Sciatic nerve (tissue), 2 donors: ENCODE results near the gene ELANE. TPM values are rescaled to one million over a fixed set of nuclear protein-coding genes. Genes with fewer than 3 reads are reported as not detected.
"Not testable (repeated sequence)": the region's sequence is repeated elsewhere in the genome, so short reads cannot be mapped to it uniquely, and the experiment has no call there.

ENCODE experiments used
- ATAC-seq: fragments of 200-7000 bp; cut with Tn5 transposase; one replicate; pipeline ENCODE4 v1.9.1; 2020; ENCODE audit warnings: mild to moderate bottlenecking, moderate library complexity
- DNase-seq: peaks from one replicate; pipeline ENCODE4 v3.0.0-alpha.2; 2020; ENCODE audit warnings: low spot score
- intact Hi-C: fragments of 100-400 bp; cut with DNase I; formaldehyde crosslinking; loops from one replicate; pipeline ENCODE4 v1.14.2; 2022
- total RNA-seq: library from RNA; stranded (reverse); fragmentation: NEBNext Ultra II Directional; extraction: Animal tissue kit (Norgen Biotek cat#: 25700); gene quantifications from one replicate; pipeline ENCODE4 v1.2.1, GENCODE V29; 2021
- donor health status: DM: no; HTN: no; CAD: no.
- donor health status: DM: no; HTN: no; CAD: no.

Gene ELANE
- total RNA-seq, 1 donor from 2014 or later, result 2.1 TPM

DNA sequence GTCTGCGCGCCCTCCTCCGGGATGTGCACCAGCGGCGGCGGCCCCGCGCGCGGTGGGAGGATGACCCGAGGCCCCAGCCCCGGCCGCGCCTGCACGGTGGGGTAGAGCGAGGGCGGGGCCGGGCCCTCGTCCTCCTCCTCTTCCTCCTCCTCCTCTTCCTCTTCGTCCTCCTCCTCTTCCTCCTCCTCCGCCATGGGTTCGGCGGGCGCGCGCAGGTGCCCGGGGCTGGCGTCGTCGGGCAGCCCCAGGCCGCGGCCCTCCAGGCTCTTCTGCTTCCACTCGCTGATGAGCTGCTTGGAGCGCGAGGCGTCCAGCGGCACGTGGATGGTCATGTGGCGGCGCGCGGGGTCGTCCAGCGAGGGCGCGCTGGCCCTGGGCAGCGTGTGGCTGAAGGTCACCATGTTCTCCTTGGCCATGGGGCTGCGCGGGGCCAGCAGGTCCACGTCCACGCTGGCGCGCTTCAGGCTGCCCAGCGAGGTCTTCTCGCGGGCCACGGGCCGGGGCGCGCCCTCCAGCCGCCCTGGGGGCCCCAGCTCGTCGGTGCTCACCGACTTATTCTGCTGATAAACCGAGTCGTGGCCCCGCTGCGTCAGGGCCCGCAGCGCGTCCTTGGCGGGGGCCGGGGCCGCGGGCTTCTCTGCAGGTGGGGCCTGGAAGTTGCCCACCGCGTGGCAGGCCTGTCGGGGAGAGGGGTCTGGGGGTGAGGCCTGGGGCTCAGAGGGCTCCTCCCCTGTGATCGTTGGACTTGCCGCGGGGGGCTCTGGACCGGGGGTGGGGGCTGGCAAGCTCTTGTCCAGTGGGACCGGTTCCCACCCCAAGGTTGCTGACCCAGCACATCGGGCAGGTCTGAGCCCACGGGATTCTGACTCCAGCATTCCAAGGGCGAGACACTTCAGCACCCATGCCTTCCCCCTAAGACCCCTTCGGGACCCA lies 38.6 kb upstream of the ELANE start:
- intact Hi-C loops, result no loop called here
- ATAC-seq, result no peak
- no peak for DNase-seq

DNA sequence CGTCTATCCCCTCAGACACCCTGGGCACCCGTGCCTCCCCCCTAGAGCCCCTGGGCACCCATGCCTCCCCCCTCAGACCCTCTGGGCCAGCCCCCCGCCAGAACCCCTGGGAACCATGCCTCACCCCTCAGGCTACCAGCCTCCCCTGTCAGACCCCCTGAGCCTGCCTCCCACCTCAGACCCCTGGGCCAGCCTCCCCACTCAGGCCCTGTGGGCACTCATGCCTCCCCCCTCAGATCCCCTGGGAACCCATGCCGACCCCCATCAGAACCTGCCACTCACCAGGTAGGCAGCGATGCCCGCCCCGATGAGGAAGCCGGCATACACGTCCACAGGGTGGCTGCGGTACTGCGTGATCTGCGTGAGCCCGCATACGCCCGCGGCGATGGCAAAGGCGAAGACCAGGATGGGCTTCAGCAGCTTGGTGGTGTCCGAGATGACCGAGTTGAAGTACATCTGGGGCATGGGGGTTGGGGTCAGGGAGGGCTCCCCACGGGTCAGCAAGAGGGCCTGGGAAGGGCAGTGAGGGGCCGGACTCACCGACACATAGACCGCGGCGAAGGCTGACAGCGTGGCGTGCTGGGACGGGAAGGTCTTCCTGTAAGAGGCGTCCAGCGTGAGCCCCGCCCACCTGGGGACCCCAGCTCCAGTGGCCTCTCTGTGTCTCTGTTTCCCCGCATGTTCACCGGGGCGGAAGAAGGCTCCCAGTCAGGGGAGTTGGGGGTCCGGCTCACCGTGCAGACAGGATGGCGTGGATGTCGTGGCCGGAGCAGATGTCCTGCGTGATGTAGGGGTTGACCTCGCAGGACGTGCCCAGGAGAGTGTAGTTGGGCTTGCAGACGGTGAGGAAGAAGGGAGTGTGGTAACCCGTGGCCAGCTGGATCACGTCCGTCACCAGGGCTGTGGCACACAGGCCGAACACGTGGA lies 37.7 kb upstream of the ELANE start:
- intact Hi-C loops, result no loop called here
- no peak for DNase-seq
- ATAC-seq, result no peak

DNA sequence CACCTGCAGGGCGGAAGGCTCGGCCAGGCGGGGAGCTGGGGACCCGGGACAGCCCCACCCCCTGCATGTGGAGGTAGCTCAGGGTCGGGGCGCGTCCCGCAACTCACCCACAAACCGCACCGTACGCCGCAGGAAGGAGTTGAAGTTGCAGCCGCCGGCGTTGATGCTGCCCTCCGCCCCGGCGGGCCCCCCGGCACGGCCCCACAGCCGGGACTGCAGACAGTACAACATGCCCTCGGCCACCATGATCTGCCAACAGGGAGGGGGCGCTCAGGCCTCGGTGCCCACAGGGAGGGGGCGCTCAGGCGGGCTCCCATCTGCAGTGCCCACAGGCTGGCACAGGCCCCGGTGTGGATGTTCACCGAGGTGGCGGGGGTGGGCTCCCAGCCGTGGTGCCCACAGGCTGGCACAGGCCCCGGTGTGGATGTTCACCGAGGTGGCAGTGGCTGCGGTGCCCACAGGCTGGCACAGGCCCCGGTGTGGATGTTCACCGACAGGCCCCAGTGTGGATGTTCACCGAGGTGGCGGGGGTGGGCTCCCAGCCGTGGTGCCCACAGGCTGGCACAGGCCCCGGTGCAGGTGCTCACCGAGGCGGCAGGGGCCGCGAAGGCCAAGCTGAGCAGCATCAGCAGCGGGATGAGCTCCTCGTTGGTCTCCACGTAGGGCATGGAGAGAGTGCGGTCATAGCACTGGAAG lies 36.9 kb upstream of the ELANE start:
- no peak for ATAC-seq
- no peak for DNase-seq
- intact Hi-C loops, result no loop called here

DNA sequence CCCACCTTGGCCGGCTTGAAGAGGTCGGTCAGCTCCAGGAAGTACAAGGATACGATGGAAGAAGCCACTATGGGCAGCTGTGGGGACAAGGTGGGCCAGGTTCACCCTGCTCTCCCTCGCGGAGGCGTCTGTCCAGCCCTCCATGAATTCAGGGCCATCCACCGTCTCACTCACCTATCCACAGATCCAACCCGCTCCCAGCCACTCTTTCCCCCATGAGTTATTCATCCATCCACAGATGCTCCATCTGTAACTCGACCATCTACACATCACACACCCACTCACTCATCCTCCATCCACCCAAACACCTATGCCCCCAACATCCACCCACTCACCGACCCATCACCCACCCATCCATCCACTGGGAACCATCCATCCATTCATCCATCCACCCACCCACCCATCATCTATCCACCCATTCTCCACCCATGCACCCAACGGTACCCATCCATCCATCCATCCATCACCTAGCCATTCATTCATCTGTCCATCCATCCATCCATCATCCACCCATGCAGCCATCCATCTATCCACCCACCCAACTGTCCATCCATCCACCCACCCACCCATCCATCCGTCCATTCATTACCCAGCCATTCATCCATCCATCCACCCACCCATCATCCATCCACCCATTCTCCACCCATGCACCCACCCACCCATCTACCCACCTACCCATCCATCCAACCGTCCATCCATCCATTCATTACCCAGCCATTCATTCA lies 36.2 kb upstream of the ELANE start:
- ATAC-seq (no peak), DNase-seq (no peak)
- intact Hi-C loops, result no loop called here

DNA sequence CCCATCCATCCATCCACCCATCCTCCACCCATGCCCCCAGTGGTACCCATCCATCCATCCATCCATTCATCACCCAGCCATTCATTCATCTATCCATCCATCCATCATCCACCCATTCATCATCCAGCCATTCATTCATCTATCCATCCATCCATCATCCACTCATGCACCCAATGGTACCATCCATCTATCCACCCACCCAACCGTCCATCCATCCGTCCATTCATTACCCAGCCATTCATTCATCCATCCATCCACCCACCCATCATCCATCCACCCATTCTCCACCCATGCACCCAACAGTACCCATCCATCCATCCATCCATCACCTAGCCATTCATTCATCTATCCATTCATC lies 35.6 kb upstream of the ELANE start:
- no peak for DNase-seq
- intact Hi-C loops, result no loop called here
- ATAC-seq, result no peak

DNA sequence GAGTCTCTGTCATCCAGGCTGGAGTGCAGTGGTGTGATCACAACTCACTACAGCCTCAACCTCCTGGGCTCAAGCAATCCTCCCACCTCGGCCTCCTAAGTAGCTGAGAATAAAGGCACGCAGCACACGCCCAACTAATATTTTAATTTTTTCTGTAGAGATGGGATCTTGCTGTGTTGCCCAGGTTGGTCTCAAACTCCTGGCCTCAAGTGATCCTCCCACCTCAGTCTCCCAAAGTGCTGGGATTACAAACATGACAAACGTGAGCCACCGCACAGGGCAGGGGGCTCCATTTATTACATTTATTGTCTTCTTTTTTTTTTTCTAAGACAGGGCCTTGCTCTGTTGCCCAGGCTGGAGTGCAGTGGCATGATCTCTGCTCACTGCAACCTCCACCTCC lies 31.9 kb upstream of the ELANE start:
- intact Hi-C loops, ATAC-seq, DNase-seq: not testable (repeated sequence)

DNA sequence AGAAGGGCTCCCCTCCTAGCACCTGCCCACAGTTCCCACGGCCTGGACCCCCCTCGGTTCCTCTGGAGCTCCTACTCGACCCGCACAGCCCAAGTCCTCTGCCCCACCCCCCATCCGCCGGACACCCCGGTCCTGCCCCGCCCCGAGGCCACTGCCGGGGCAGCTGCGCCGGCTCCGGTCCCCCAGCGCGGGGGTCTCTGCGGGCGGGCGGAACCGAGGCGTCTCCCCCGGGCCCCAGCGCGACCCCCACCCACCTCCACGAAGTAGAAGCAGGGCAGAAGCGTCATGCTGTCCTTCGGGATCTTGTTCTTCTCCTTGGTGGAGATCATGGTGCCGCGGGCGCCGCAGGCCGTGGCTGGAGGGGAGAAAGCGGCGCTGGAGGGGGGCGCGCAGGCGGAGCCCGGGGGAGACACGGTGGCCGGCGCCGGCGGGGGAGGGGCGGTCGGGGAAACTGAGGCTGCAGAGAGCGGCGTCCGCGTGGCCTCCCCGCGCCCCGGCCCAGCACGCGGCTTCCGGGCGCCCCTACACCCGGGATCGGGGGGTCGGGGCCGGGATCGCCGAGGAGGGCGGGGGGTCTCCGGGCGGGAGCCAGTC lies 30.8 kb upstream of the ELANE start:
- ATAC-seq (no peak), DNase-seq (no peak)
- intact Hi-C loops, result no loop called here

DNA sequence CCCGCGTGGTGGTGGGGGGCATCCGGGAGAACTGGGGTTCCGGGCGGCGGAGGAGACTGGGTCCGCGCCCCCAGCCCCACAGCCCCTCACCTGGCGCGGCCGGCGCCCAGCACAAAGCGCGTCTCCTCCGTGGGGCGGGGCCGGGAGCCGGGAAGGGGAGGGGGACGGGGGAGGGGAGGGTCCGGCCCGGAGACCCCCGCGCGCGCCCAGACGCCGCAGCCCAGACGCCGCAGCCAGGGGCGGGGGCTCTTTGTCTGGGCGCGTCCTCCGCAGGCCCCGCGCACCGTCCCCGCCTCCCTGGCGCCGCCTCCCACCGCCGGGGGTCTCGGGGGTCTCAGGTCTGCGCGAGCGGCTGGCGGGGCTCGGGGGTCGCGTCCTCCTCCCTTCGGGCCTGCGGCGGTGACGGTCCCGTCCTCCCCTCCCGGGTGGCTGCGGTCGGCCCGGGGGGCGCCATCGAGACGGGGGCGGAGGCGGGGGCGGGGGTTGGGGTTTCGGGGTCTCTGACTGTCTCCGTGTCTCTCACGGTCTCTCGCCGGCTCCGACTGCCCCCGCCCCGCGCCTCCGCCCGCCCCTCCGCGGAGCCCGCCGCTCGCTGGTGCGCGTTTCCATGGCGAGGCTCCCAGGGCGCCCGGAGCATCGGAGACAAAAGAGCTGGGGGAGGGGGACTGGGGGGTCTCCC lies 30.1 kb upstream of the ELANE start, which contains the start of gene PLPPR3:
TSS of gene PLPPR3 (minus strand) at position 131 of the 679 bp plus-strand sequence. CDS start 396 bp downstream, outside the sequence.
- ATAC-seq (no peak), DNase-seq (no peak)
- intact Hi-C loops, result no loop called here

DNA sequence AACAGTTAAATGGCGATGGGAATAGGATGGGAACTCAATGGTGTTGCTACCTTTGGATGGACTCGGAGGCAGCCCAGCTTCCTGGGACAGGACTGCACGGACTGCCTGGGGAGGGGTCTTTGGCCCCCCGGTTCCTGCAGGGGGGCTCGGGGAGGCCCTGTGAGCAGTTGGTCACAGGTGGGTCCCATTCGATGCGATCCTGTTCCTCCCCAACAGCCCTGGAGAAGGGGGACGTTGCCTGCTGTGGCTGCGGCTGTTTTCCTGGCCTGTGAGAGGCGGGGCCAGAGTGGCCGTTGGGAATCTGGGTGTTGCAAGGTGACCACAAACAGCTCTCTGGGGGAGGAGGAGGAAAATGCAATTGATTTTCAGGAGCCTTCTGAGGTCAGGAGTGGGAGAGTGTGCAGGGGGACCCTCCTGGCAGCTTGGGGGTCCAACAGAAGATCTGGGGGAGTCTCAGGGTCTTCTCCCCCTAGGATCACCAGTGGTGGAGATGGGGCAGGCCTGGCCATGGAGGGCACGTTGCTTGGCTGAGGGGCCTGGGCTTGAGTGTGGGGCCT lies 28.5 kb upstream of the ELANE start:
- no peak for ATAC-seq
- intact Hi-C loops, result no loop called here
- no peak for DNase-seq

DNA sequence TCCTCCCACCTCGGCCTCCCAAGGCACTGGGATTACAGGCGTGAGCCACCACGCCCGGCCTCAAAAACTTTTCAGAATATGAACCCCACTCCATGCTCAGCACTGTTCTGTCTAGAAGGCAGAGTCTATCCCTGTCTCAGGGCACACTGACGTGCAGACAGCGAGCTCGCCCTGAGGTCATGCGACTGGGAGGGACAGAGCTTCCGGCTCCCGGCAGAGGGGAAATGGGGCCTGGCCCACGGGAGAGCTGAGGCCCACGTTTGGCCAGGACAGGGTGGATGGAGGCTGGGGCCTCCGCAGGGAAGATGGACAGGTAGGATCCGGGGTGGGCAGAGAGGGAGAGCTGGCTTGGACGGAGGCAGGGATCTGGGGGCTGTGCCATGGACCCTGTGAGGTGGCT lies 27.2 kb upstream of the ELANE start:
- DNase-seq (no peak), ATAC-seq (peak; percentile 27)
- intact Hi-C loops, result no loop called here

DNA sequence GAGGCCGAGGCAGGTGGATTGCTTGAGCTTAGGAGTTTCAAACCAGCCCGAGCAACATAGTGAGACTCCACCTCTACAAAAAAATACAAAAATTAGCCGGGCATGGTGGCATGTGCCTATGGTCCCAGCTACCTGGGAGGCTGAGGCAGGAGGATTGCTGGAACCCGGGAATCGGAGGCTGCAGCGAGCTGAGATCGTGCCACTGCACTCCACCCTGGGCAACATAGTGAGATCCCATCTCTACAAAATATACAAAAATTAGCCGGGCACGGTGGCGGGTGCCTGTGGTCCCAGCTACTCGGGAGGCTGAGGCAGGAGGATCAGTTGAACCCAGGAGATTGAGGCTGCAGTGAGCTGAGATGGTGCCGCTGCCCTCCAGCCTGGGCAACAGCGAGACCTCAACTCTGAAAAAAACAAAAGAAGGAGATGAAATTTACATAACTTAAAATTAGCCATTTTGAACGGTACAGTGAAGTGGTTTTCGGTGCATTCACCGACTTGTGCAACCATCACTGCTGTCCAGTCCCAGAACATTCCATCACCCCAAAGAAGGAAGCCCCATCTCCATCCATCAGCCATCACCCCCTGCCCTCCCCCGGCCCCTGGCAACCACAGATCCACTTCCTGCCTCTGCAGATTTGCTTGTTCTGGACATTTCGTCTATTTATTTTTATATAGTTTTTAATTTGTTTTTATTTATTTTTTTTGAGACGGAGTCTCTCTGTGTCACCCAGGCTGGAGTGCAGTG lies 26.0 kb upstream of the ELANE start:
- DNase-seq (no peak), ATAC-seq (no peak)
- intact Hi-C loops, result no loop called here

DNA sequence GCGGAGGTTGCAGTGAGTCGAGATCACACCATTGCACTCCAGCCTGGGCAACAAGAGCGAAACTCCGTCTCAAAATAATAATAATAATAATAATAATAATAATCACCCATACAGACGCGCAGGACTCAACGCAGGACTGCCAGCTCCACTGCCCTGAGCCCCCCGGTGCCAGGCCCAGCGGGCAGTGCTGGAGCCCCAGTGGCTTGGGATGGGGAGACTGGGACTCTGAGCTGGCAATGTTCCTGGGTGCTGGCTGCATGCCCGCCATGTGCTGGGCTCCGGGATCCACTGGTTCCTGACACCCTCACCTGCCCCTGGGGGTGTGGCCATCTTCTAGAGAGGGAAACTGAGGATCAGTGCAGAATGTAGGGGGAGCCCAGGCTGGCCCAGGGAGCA lies 24.8 kb upstream of the ELANE start:
- ATAC-seq, result no peak
- intact Hi-C loops, result no loop called here
- no peak for DNase-seq

DNA sequence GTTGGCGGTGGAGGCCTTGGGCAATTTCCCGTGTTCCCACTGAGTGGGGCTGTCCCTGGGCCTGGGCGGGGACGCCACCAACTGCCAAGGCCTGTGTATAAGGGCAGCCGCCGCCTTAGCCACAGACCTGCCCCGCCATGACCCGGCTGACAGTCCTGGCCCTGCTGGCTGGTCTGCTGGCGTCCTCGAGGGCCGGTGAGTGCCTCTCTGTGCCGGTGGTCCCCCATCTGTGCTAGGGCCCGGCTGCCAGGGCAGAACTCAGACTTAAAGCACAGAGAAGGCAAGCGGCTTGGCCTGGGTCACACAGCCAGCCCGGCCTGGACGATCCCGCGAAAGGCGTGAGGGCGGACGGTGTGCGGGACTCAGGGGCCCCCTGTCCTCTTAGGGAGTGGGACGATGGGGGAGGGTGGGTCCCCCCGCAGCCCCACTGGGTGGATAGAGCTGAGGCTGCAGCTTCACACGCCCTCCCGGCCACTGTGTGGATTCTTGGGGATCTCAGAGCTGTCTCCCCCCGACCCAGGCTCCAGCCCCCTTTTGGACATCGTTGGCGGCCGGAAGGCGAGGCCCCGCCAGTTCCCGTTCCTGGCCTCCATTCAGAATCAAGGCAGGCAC lies 24.3 kb upstream of the ELANE start, which contains the start of gene AZU1:
TSS of gene AZU1 (plus strand) at position 128 of the 612 bp plus-strand sequence. CDS start at position 138, 10 bp downstream.
- DNase-seq, result no peak
- intact Hi-C loops, result no loop called here

DNA sequence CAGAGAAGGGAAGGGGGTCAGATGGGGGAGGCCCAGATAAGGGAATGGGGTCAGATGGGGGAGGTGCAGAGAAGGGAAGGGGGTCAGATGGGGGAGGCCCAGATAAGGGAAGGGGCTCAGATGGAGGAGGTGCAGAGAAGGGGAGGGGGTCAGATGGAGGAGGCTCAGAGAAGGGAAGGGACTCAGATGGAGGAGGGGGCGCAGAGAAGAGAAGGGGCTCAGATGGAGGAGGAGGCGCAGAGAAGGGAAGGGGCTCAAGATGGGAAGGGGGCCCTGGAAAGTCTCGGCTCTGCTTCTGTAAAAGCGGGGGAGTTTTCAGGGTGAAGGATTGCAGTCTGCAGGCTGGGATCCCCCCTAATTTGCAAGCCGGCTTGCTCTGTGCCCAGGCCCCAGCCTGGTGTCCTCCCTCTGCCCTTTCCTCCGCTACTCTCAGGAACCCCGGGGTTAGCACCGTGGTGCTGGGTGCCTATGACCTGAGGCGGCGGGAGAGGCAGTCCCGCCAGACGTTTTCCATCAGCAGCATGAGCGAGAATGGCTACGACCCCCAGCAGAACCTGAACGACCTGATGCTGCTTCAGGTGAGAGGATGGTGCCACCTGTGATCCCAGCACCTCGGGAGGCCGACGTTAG lies 22.9 kb upstream of the ELANE start:
- intact Hi-C loops, result no loop called here

More for the DNA sequence above, 24.3 kb upstream of the ELANE start, which contains the start of gene AZU1:
- no peak for ATAC-seq

DNA sequence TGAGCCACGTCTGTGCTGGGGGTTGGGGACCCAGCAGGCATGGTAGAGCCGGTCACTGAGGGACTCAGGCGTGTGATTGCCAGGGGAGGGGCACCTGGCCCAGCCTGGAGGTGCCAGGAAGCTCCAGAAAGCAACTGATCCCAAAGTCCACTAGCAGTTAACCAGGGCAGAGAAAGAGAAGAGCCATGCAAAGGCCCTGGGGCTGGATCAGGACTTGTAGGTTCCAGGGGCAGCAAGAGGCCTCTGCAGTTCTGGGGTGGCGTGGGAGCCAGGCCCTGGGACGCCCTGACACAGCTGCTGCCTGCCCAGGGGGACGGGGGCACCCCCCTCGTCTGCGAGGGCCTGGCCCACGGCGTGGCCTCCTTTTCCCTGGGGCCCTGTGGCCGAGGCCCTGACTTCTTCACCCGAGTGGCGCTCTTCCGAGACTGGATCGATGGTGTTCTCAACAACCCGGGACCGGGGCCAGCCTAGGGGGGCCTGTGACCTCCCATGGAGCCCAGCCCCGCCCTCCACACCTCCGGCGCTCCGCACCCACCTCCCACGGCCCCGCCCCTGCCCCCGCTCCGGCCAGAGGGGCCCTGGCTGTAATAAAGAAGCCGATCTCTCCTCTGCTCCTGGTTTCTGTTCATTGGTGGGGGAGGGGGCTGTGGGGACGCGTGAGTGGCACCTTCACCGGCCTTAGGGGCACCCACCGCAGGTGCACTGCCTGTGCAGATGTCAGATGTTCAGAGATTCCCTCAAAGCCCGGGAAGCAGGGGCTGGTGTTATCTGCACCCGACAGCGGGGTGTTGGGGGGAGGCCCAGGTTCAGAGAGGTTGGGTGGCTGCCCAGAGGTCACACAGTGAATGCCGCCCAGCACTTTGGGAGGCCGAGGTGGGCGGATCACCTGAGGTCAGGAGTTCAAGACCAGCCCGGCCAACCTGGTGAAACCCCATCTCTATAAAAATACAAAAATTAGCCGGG lies 20.4 kb upstream of the ELANE start:
- DNase-seq (no peak), ATAC-seq (peak; percentile 18)
- intact Hi-C loops, result no loop called here

More for the DNA sequence above, 22.9 kb upstream of the ELANE start:
- ATAC-seq, result no peak
- no peak for DNase-seq
